Activated naive CD4-positive, alpha-beta T cell treated with anti-CD3 and anti-CD28 coated beads for 36 hours (primary cell): ENCODE results near the gene USP6NL. TPM values are rescaled to one million over a fixed set of nuclear protein-coding genes. Genes with fewer than 3 reads are reported as not detected.

Experiments used
- CTCF ChIA-PET: fragments of 350-600 bp; sonication (Branson Sonifier 250); formaldehyde crosslinking; loops from one replicate; lab custom pipeline; 2021; ENCODE audit warnings: antibody characterized with exemption; lab: Charles Lee
- DNase-seq: peaks from one replicate; pipeline ENCODE4 v3.0.0-alpha.2; 2020
- H3K27ac Mint-ChIP-seq: one replicate; pipeline ENCODE4 v1.8.0; 2021; ENCODE audit warnings: mild to moderate bottlenecking, mixed read lengths
- H3K27me3 Mint-ChIP-seq: one replicate; pipeline ENCODE4 v1.8.0; 2021; ENCODE audit warnings: low read depth, mixed read lengths
- H3K36me3 Mint-ChIP-seq: one replicate; pipeline ENCODE4 v1.8.0; 2021; ENCODE audit warnings: low read depth, mixed read lengths
- H3K4me1 Mint-ChIP-seq: one replicate; pipeline ENCODE4 v1.8.0; 2021; ENCODE audit warnings: low read depth, mixed read lengths
- H3K4me3 Mint-ChIP-seq: one replicate; pipeline ENCODE4 v1.8.0; 2021; ENCODE audit warnings: mild to moderate bottlenecking, moderate library complexity, mixed read lengths
- H3K9me3 Mint-ChIP-seq: one replicate; pipeline ENCODE4 v1.8.0; 2021; ENCODE audit warnings: mixed read lengths
- intact Hi-C: fragments of 100-400 bp; cut with micrococcal nuclease; formaldehyde crosslinking; loops from one replicate; pipeline ENCODE4 v1.15.1; 2023
- total RNA-seq, 2 experiments: library from RNA; stranded (reverse); gene quantifications; one replicate each; pipeline ENCODE4 v1.2.3, GENCODE V29; 2021

The USP6NL gene
- total RNA-seq, 2 experiments from 2014 or later, result 6.9 to 7.5 TPM

- Mint-ChIP-seq H3K4me3 (no peak overlapping the region), H3K9me3 (no peaks in the 10 kb centered on the region), H3K27me3 (no peaks in the 10 kb centered on the region), H3K4me1 (peaks cover 15% of the 10 kb centered on the region), H3K27ac (no peak overlapping the region), H3K36me3 (peaks cover 9% of the 10 kb centered on the region)
- DNase-seq, result no peak
- CTCF ChIA-PET, result interaction anchor here (1.0 to 1.2 kb wide), 3 partner anchors 13 to 443 kb away, joined by 3 read pairs; no protein-coding TSS in a partner anchor
- intact Hi-C loops, result no loop called here
These were observed 132.2 kb downstream of the USP6NL start for GRCh38 chr10:11479300-11479699.

- intact Hi-C loops, result no loop called here
- no peaks in the 10 kb centered on the region for H3K27me3 Mint-ChIP-seq
- no peak overlapping the region for H3K27ac Mint-ChIP-seq
- no peaks in the 10 kb centered on the region for H3K9me3 Mint-ChIP-seq
- peaks cover 15% of the 10 kb centered on the region for H3K4me1 Mint-ChIP-seq
- no peak for DNase-seq
- H3K36me3 Mint-ChIP-seq, result peaks cover 8% of the 10 kb centered on the region
- no peak overlapping the region for H3K4me3 Mint-ChIP-seq
- CTCF ChIA-PET, result interaction anchor here (0.9 to 1.2 kb wide), 4 partner anchors 12 to 443 kb away, joined by 3 read pairs; no protein-coding TSS in a partner anchor
These were observed 132.6 kb downstream of the USP6NL start for GRCh38 chr10:11478807-11479206.

- peaks cover 8% of the 10 kb centered on the region for H3K36me3 Mint-ChIP-seq
- intact Hi-C loops, result no loop called here
- no peak overlapping the region for H3K4me3 Mint-ChIP-seq
- no peaks in the 10 kb centered on the region for H3K27me3 Mint-ChIP-seq
- CTCF ChIA-PET, result interaction anchor here (0.5 to 1.4 kb wide), 5 partner anchors 11 to 361 kb away, joined by 3 to 5 read pairs (median 4); no protein-coding TSS in a partner anchor
- DNase-seq, result no peak
- H3K27ac Mint-ChIP-seq, result no peak overlapping the region
- H3K4me1 Mint-ChIP-seq, result peaks cover 14% of the 10 kb centered on the region
- H3K9me3 Mint-ChIP-seq, result no peaks in the 10 kb centered on the region
These were observed 135.5 kb downstream of the USP6NL start for GRCh38 chr10:11475831-11476434.

- H3K27me3 Mint-ChIP-seq, result no peaks in the 10 kb centered on the region
- no peak overlapping the region for H3K27ac Mint-ChIP-seq
- no peak overlapping the region for H3K4me3 Mint-ChIP-seq
- H3K4me1 Mint-ChIP-seq, result no peaks in the 10 kb centered on the region
- CTCF ChIA-PET, result interaction anchor here (1.4 kb wide), 1 partner anchor 284 kb away, joined by 6 read pairs; no protein-coding TSS in a partner anchor
- no peak for DNase-seq
- H3K36me3 Mint-ChIP-seq, result no peaks in the 10 kb centered on the region
- intact Hi-C loops, result loop anchor here (2.0 to 5.0 kb wide), 5 partner anchors 61 to 436 kb away; no protein-coding TSS in a partner anchor
- no peaks in the 10 kb centered on the region for H3K9me3 Mint-ChIP-seq
These were observed 138.2 kb downstream of the USP6NL start for GRCh38 chr10:11473128-11473760.

GRCh38 chr10:11472158-11472753 lies 139.2 kb downstream of the USP6NL start:
- no peaks in the 10 kb centered on the region for H3K27me3 Mint-ChIP-seq

GRCh38 chr10:11469575-11470391 lies 141.7 kb downstream of the USP6NL start:
- Mint-ChIP-seq H3K4me1 (no peaks in the 10 kb centered on the region), H3K4me3 (no peak overlapping the region), H3K9me3 (no peaks in the 10 kb centered on the region), H3K36me3 (no peaks in the 10 kb centered on the region), H3K27me3 (no peaks in the 10 kb centered on the region), H3K27ac (no peak overlapping the region)
- intact Hi-C loops, result loop anchor here (5.0 kb wide), 3 partner anchors 57 to 432 kb away; no protein-coding TSS in a partner anchor
- DNase-seq, result no peak
- CTCF ChIA-PET, result no interaction called here

More at GRCh38 chr10:11472158-11472753, 139.2 kb downstream of the USP6NL start:
- Mint-ChIP-seq H3K4me3 (no peak overlapping the region), H3K36me3 (no peaks in the 10 kb centered on the region), H3K4me1 (no peaks in the 10 kb centered on the region), H3K27ac (no peak overlapping the region), H3K9me3 (no peaks in the 10 kb centered on the region)
- CTCF ChIA-PET, result interaction anchor here (0.7 kb wide), 1 partner anchor 317 kb away, joined by 3 read pairs; no protein-coding TSS in a partner anchor
- intact Hi-C loops, result loop anchor here (1.0 to 5.0 kb wide), 8 partner anchors 38 to 583 kb away; no protein-coding TSS in a partner anchor
- peak; percentile 85 for DNase-seq

- no peaks in the 10 kb centered on the region for H3K4me1 Mint-ChIP-seq
- no peaks in the 10 kb centered on the region for H3K27me3 Mint-ChIP-seq
- H3K27ac Mint-ChIP-seq, result no peak overlapping the region
- H3K9me3 Mint-ChIP-seq, result no peaks in the 10 kb centered on the region
- no peak overlapping the region for H3K4me3 Mint-ChIP-seq
- no peak for DNase-seq
- intact Hi-C loops, result no loop called here
- CTCF ChIA-PET, result no interaction called here
- H3K36me3 Mint-ChIP-seq, result peaks cover 4% of the 10 kb centered on the region
These were observed 143.2 kb downstream of the USP6NL start for GRCh38 chr10:11468126-11468742.

GRCh38 chr10:11465406-11465805 lies 146.0 kb downstream of the USP6NL start:
- H3K4me3 Mint-ChIP-seq, result no peak overlapping the region
- H3K4me1 Mint-ChIP-seq, result no peaks in the 10 kb centered on the region
- intact Hi-C loops, result no loop called here
- H3K27ac Mint-ChIP-seq, result no peak overlapping the region
- CTCF ChIA-PET, result interaction anchor here (1.5 kb wide), 1 partner anchor 11 kb away, joined by 5 read pairs; no protein-coding TSS in a partner anchor
- peaks cover 4% of the 10 kb centered on the region for H3K36me3 Mint-ChIP-seq
- no peaks in the 10 kb centered on the region for H3K9me3 Mint-ChIP-seq
- DNase-seq, result no peak
- no peaks in the 10 kb centered on the region for H3K27me3 Mint-ChIP-seq

GRCh38 chr10:11463111-11463510 lies 148.3 kb downstream of the USP6NL start:
- no peaks in the 10 kb centered on the region for H3K27me3 Mint-ChIP-seq
- H3K9me3 Mint-ChIP-seq, result no peaks in the 10 kb centered on the region
- intact Hi-C loops, result no loop called here
- no peak for DNase-seq
- H3K4me3 Mint-ChIP-seq, result no peak overlapping the region
- no peak overlapping the region for H3K27ac Mint-ChIP-seq
- peaks cover 4% of the 10 kb centered on the region for H3K36me3 Mint-ChIP-seq
- no peaks in the 10 kb centered on the region for H3K4me1 Mint-ChIP-seq
- CTCF ChIA-PET, result interaction anchor here (0.5 to 0.6 kb wide), 2 partner anchors 115 to 190 kb away, joined by 3 to 5 read pairs; no protein-coding TSS in a partner anchor

GRCh38 chr10:11462071-11462470 lies 149.4 kb downstream of the USP6NL start:
- H3K27me3 Mint-ChIP-seq, result no peaks in the 10 kb centered on the region
- intact Hi-C loops, result no loop called here
- no peak overlapping the region for H3K4me3 Mint-ChIP-seq

GRCh38 chr10:11457336-11457735 lies 154.1 kb downstream of the USP6NL start:
- intact Hi-C loops, result no loop called here
- Mint-ChIP-seq H3K27ac (no peak overlapping the region), H3K9me3 (no peaks in the 10 kb centered on the region), H3K36me3 (no peaks in the 10 kb centered on the region), H3K4me1 (no peaks in the 10 kb centered on the region), H3K27me3 (no peaks in the 10 kb centered on the region), H3K4me3 (no peak overlapping the region)
- DNase-seq, result no peak
- CTCF ChIA-PET, result interaction anchor here (0.6 kb wide), 1 partner anchor 90 kb away, joined by 3 read pairs; no protein-coding TSS in a partner anchor

More at GRCh38 chr10:11462071-11462470, 149.4 kb downstream of the USP6NL start:
- no peak for DNase-seq
- no peak overlapping the region for H3K27ac Mint-ChIP-seq
- CTCF ChIA-PET, result no interaction called here
- no peaks in the 10 kb centered on the region for H3K9me3 Mint-ChIP-seq
- peaks cover 4% of the 10 kb centered on the region for H3K36me3 Mint-ChIP-seq
- no peaks in the 10 kb centered on the region for H3K4me1 Mint-ChIP-seq
